ENCODE measurements around the gene LONRF2. TPM values are rescaled to one million over a fixed set of nuclear protein-coding genes. Genes with fewer than 3 reads are reported as not detected.

The LONRF2 gene
- total RNA-seq (2014; rRNA removed) (1.1 and 1.3 TPM in 2 replicates), Bru-seq, nascent RNA (percentile 46 among the genes with signal in this experiment), BruChase-seq, experiment 1, labeled RNA remaining after a 6-hour chase (percentile 60 among the genes with signal in this experiment), BruChase-seq, experiment 2, labeled RNA remaining after a 2-hour chase (percentile 57 among the genes with signal in this experiment)
- long read RNA-seq, full-length matches to known transcripts = 3 of 6 reads
- long read RNA-seq, partial matches to known transcripts = 0 of 6 reads
- long read RNA-seq, other reads (novel, unspliced or antisense) = 3 of 6 reads

DNA sequence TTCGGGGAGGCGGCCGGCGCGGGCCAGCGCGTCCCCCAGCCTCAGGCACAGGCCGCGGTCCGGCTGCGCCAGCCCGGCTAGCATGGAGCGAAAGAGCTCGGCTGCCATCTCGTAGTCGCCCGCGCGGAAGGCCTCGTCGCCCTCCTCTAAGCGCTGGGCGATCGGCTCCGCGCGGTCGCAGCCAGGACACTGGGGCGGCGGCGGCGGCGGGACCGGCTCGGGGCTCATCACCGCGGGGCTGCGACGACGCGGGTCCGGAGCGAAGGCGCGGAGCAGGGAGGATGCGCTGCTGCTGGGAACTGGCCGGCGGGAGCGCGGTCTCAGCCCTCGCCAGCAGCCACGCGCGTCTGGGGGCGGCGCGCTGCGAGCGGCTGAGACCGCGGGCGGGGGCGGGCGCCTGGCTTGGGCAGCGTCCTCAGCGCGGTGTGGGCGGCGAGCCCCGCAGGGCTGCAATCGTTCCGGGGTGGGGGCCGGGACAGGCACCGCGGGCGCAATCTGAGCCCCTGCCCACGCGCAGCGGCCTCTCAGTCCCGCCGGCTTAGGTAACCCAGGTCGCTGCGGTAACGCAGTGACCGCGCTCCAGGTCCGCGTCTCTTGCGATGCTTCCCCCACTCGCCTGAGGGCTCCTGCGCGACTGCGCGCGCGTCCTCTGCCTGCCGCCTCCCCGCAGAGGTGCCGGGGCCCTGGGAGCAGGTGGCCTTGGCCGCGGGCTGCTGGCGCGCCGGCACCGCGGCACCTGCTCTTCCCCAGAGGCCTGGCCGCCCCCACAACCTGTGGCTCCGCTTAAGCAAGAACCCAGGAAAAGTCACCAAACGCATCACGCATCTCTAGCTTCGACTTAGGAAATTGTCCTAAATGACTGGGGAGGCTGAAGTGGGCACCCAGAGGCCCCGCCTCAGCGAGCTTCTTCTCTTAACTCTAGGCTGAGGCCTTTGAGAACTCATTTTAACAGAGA, at the start of gene LONRF2:
Gene LONRF2, minus strand, starts transcription at position 636 of the 955 bp plus-strand sequence. Its CDS starts 408 bp downstream, at position 228.
- POLR2A ChIA-PET (ENCODE audit: unreplicated experiment) = no interaction called here
- CTCF ChIA-PET = interaction anchor here (1.4 kb wide), 1 partner anchor 60 kb away, joined by 4 read pairs; no protein-coding TSS in a partner anchor
- no peaks in the 10 kb centered on the region for H3K36me3 ChIP-seq (ENCODE audit: low read depth, low read length)
- 0 out of 2 replicates have a peak, but pooled peaks cover 5% of the 10 kb centered on the region for H3K9me3 ChIP-seq (ENCODE audit: low read length)
- H3K27ac ChIP-seq (ENCODE audit: low read length) = no peak within 1 kb of the TSS
- TF ChIP-seq EZH2 (IDR thresholded peaks at IDR 0.05; ENCODE audit: low read length, unreplicated experiment) = no peak
- TF ChIP-seq, protein P1, sequence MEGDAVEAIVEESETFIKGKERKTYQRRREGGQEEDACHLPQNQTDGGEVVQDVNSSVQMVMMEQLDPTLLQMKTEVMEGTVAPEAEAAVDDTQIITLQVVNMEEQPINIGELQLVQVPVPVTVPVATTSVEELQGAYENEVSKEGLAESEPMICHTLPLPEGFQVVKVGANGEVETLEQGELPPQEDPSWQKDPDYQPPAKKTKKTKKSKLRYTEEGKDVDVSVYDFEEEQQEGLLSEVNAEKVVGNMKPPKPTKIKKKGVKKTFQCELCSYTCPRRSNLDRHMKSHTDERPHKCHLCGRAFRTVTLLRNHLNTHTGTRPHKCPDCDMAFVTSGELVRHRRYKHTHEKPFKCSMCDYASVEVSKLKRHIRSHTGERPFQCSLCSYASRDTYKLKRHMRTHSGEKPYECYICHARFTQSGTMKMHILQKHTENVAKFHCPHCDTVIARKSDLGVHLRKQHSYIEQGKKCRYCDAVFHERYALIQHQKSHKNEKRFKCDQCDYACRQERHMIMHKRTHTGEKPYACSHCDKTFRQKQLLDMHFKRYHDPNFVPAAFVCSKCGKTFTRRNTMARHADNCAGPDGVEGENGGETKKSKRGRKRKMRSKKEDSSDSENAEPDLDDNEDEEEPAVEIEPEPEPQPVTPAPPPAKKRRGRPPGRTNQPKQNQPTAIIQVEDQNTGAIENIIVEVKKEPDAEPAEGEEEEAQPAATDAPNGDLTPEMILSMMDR (conservative IDR thresholded peaks at IDR 0.05; ENCODE audit: low read depth, low read length) = no peak
- no peak; the same call in 1 of the 2 replicates for TF ChIP-seq EZH2phosphoT487 (IDR thresholded peaks at IDR 0.05; ENCODE audit: borderline replicate concordance, low read length)
- H3K79me2 ChIP-seq (ENCODE audit: low read length) = no peaks in the 10 kb centered on the region
- peak; percentile 36 for ATAC-seq
- no peaks in the 10 kb centered on the region for H3F3A ChIP-seq (ENCODE audit: low read length, unreplicated experiment)
- intact Hi-C loops (cut with micrococcal nuclease) = loop anchor here (5.0 kb wide), 1 partner anchor 40 kb away; no protein-coding TSS in a partner anchor
- no peaks in the 10 kb centered on the region for H3K9me2 ChIP-seq (replicated peaks; ENCODE audit: low read length)
- H3K27me3 ChIP-seq (ENCODE audit: low read length) = peaks cover 65% of the 10 kb centered on the region
- DNase-seq = peak; percentile 22
- peak within 1 kb of the TSS; percentile 78 for H2AFZ ChIP-seq (ENCODE audit: low read length)
- H3K4me3 ChIP-seq (ENCODE audit: low read length) = peak within 1 kb of the TSS; percentile 68
- no peaks in the 10 kb centered on the region for H4K20me1 ChIP-seq (ENCODE audit: low read length)
- H3K4me1 ChIP-seq (ENCODE audit: insufficient read depth, low read length) = no peaks in the 10 kb centered on the region; the same call in 1 of the 2 replicates
- BruUV-seq (replicated peaks) = no TSS peak
- no peak within 1 kb of the TSS for H3K9ac ChIP-seq (ENCODE audit: low read length)
- peak within 1 kb of the TSS; percentile 83 for H3K4me2 ChIP-seq (ENCODE audit: low read length)

- Histone ChIP-seq H3K9me2 (replicated peaks; ENCODE audit: low read length) (no peaks in the 10 kb centered on the region), H3K27ac (ENCODE audit: low read length) (no peak overlapping the region), H3K9me3 (ENCODE audit: low read length) (no peaks in the 10 kb centered on the region), H3K4me2 (ENCODE audit: low read length) (no peak overlapping the region), H3K4me1 (ENCODE audit: insufficient read depth, low read length) (no peaks in the 10 kb centered on the region), H4K20me1 (ENCODE audit: low read length) (no peaks in the 10 kb centered on the region), H3K9ac (ENCODE audit: low read length) (no peak overlapping the region), H3K4me3 (ENCODE audit: low read length) (no peak overlapping the region), H3K79me2 (ENCODE audit: low read length) (no peaks in the 10 kb centered on the region), H2AFZ (ENCODE audit: low read length) (no peak overlapping the region), H3K27me3 (ENCODE audit: low read length) (no peaks in the 10 kb centered on the region), H3F3A (ENCODE audit: low read length, unreplicated experiment) (no peaks in the 10 kb centered on the region), H3K36me3 (ENCODE audit: low read depth, low read length) (no peaks in the 10 kb centered on the region)
- intact Hi-C loops (cut with micrococcal nuclease) = no loop called here
- ChIA-PET POLR2A (ENCODE audit: unreplicated experiment) (no interaction called here), CTCF (no interaction called here)
- ATAC-seq (no peak), DNase-seq (no peak)
- TF ChIP-seq, protein P1 (conservative IDR thresholded peaks at IDR 0.05; ENCODE audit: low read depth, low read length) = no peak
- TF ChIP-seq EZH2 (IDR thresholded peaks at IDR 0.05; ENCODE audit: low read length, unreplicated experiment) = no peak
- no peak for TF ChIP-seq EZH2phosphoT487 (IDR thresholded peaks at IDR 0.05; ENCODE audit: borderline replicate concordance, low read length)
- no TSS peak for BruUV-seq (replicated peaks)
Observed at GRCh38 chr2:100367163-100367562, 44.9 kb upstream of the LONRF2 start.
